SU-DHL-6 (cell line): Measurements from ENCODE around the gene PPP3CA.

Source experiments
- H2AFZ ChIP-seq: fragments of 200-600 bp; sonication (generic); 2 replicates; pipeline ENCODE4 v1.6.1; 2014; ENCODE audit warnings: low read depth, mild to moderate bottlenecking, moderate library complexity, mixed read lengths, antibody characterized with exemption, low read length; ENCODE audit not compliant: severe bottlenecking
- H3F3A ChIP-seq: fragments of 200-600 bp; shearing (Covaris generic); 2 replicates; pipeline ENCODE4 v1.6.0; 2016; ENCODE audit warnings: antibody characterized with exemption, mild to moderate bottlenecking; ENCODE audit not compliant: insufficient read depth
- H3K27ac ChIP-seq: fragments of 200-600 bp; sonication (generic); 2 replicates; pipeline ENCODE4 v1.5.1; 2016; ENCODE audit warnings: low read depth, mild to moderate bottlenecking, low read length, moderate library complexity, mixed read lengths
- H3K27me3 ChIP-seq: fragments of 200-600 bp; sonication (generic), shearing (Covaris generic); 2 replicates; pipeline ENCODE4 v1.6.0; 2014; ENCODE audit warnings: mild to moderate bottlenecking, low read length
- H3K36me3 ChIP-seq: fragments of 200-600 bp; sonication (generic); 2 replicates; pipeline ENCODE4 v1.6.1; 2014; ENCODE audit warnings: mild to moderate bottlenecking, low read length, mixed read lengths
- H3K4me2 ChIP-seq: fragments of 300-600, 200-600 bp; shearing (Covaris generic), sonication (generic); 2 replicates; pipeline ENCODE4 v1.6.0; 2014; ENCODE audit warnings: low read length, low read depth, mild to moderate bottlenecking; ENCODE audit not compliant: poor library complexity, severe bottlenecking
- H3K4me3 ChIP-seq: fragments of 200-600 bp; sonication (generic); 2 replicates; pipeline ENCODE4 v1.5.1; 2014; ENCODE audit warnings: antibody characterized with exemption, low read length, mild to moderate bottlenecking, mixed read lengths; ENCODE audit not compliant: insufficient read depth, poor library complexity, severe bottlenecking
- H3K79me2 ChIP-seq: fragments of 200-600 bp; sonication (generic); 2 replicates; pipeline ENCODE4 v1.6.1; 2014; ENCODE audit warnings: mild to moderate bottlenecking, low read length, moderate library complexity; ENCODE audit not compliant: insufficient read depth
- H3K9ac ChIP-seq: fragments of 200-600 bp; sonication (generic); 2 replicates; pipeline ENCODE4 v1.7.0; 2014; ENCODE audit warnings: mild to moderate bottlenecking, low read length
- H3K9me2 ChIP-seq: fragments of 200-600 bp; sonication (generic); replicated peaks from 2 replicates; pipeline ENCODE4 v1.6.1; 2014; ENCODE audit warnings: low read length; ENCODE audit not compliant: insufficient read depth
- H3K9me3 ChIP-seq: fragments of 200-600 bp; sonication (generic); 2 replicates; pipeline ENCODE4 v1.6.1; 2014; ENCODE audit warnings: low read length, mixed read lengths; ENCODE audit not compliant: insufficient read depth
- H4K20me1 ChIP-seq: fragments of 200-600 bp; sonication (generic); 2 replicates; pipeline ENCODE4 v1.6.1; 2014; ENCODE audit warnings: low read depth, mild to moderate bottlenecking, antibody characterized with exemption, low read length, moderate library complexity, mixed read lengths
- EZH2phosphoT487 ChIP-seq: fragments of 200-600 bp; sonication (generic), shearing (Covaris generic); conservative IDR thresholded peaks from 2 replicates; pipeline ENCODE4 v1.6.1; 2018; ENCODE audit warnings: mild to moderate bottlenecking, antibody characterized with exemption, low read length, moderate library complexity, mixed read lengths
- TF ChIP-seq, protein P1 (sequence below): fragments of 200-600 bp; sonication (generic); IDR thresholded peaks from one replicate; pipeline ENCODE4 v1.5.1; 2017; ENCODE audit warnings: antibody characterized with exemption, mild to moderate bottlenecking, low read length, moderate library complexity; ENCODE audit not compliant: insufficient read depth, poor library complexity, severe bottlenecking

Gene PPP3CA

DNA sequence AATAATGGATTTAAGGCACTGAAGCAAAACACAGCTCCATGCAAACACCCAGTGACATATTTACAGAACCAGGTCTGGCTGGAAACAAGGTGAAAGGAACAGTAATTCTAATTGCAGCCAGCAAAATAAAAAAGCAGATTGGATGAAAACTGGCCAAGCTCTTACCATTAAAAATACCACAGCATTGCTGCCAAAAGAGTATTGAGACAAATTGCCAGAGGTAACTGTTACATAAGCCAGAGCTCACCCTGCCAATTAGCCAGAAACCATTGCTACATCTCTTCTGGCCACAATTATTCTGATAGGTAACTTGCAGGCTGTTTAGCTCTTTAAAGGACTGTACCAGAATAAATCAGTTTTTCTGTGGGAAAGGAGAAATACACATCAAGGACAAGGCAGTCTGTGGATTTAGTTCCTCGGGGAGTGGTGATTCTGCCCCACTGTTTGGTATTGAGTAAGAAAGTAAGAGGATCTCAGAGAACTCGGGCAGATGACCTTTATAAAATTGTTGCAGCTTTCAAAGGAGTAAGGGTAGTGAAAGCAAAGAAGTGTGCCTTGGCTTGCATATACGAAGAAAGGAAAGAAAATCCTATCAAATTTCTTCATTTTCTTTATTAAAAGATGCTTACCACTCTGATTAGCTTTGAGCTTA lies 369.5 kb downstream of the PPP3CA start:
- Histone ChIP-seq H3K4me2 (no peak overlapping the region), H3K27me3 (no peaks in the 10 kb centered on the region), H3K79me2 (no peaks in the 10 kb centered on the region), H3K9me2 (no peaks in the 10 kb centered on the region), H3K9me3 (no peaks in the 10 kb centered on the region), H3K36me3 (no peaks in the 10 kb centered on the region), H3K27ac (no peak overlapping the region), H3F3A (no peaks in the 10 kb centered on the region), H3K9ac (no peak overlapping the region), H4K20me1 (no peaks in the 10 kb centered on the region), H2AFZ (no peak overlapping the region), H3K4me3 (no peak overlapping the region)
- TF ChIP-seq, protein P1, sequence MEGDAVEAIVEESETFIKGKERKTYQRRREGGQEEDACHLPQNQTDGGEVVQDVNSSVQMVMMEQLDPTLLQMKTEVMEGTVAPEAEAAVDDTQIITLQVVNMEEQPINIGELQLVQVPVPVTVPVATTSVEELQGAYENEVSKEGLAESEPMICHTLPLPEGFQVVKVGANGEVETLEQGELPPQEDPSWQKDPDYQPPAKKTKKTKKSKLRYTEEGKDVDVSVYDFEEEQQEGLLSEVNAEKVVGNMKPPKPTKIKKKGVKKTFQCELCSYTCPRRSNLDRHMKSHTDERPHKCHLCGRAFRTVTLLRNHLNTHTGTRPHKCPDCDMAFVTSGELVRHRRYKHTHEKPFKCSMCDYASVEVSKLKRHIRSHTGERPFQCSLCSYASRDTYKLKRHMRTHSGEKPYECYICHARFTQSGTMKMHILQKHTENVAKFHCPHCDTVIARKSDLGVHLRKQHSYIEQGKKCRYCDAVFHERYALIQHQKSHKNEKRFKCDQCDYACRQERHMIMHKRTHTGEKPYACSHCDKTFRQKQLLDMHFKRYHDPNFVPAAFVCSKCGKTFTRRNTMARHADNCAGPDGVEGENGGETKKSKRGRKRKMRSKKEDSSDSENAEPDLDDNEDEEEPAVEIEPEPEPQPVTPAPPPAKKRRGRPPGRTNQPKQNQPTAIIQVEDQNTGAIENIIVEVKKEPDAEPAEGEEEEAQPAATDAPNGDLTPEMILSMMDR = no peak
- TF ChIP-seq EZH2phosphoT487 = no peak

DNA sequence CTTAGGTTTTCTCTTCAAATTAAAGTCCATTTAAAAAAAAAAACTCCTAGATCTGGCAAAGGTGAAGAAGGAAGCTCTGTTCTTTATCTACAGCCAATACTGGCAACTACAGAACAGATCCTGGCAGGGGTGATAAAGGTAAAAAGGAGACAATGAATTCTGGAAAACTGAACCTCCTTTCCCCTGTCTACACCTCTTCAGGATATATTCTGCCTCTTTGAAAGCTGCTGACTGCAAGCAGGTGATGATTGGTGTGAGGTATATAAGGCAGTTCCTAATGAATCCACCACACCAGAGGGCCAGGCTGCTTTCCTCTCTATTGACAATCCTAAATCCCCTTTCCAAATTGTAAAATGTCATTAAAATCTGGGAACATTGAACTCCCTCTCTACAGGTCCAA lies 370.1 kb downstream of the PPP3CA start:
- Histone ChIP-seq H3K27ac (no peak overlapping the region), H3K4me3 (no peak overlapping the region), H3K79me2 (no peaks in the 10 kb centered on the region), H3K9ac (no peak overlapping the region), H2AFZ (no peak overlapping the region), H3K27me3 (no peaks in the 10 kb centered on the region), H3K9me3 (no peaks in the 10 kb centered on the region), H3K4me2 (no peak overlapping the region), H3F3A (no peaks in the 10 kb centered on the region), H3K36me3 (no peaks in the 10 kb centered on the region), H3K9me2 (no peaks in the 10 kb centered on the region), H4K20me1 (no peaks in the 10 kb centered on the region)
- TF ChIP-seq, protein P1 = no peak
- TF ChIP-seq EZH2phosphoT487 = no peak
